Measurements from ENCODE around the gene SPTBN2. TPM values are rescaled to one million over a fixed set of nuclear protein-coding genes. Genes with fewer than 3 reads are reported as not detected.

The SPTBN2 gene
- total and polyA plus RNA-seq, 2 donors (not counting 3 experiments of a cell fraction or from before 2014, with no cell fraction given), result 3.8 to 19.8 TPM

DNA sequence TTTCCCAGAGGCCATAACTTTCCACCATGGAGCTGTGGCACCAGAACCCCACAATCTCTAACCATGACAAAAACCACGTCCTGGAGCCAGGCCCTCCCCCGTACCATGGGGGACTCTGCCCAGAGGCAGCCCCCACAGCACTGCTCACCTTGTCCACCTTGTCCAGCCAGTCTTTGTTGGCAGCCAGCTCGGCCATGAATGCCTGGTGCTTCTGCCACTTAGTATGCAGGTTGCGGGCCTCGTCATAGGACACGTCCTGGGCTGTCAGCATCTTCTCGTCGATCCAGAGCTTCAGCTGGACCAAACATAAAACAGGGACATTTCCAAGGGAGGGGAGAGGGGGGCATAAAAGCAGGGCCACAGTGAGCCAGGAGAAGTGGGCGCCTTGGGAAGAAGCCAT, 30.5 kb downstream of the SPTBN2 start:
- intact Hi-C loops (cut with micrococcal nuclease) (no loop called here), dilution Hi-C loops (cut with MboI; ENCODE audit: extremely low pct_ligation_motif_present, low sequenced_read_pairs) (no loop called here)
- Histone ChIP-seq H3K4me1 (ENCODE audit: control insufficient read depth, extremely low read depth, insufficient read depth, low read length) (no peaks in the 10 kb centered on the region), H4K20me1 (replicated peaks; ENCODE audit: control insufficient read depth, extremely low read depth, insufficient read depth, low read length) (no peaks in the 10 kb centered on the region), H3K27me3 (ENCODE audit: control insufficient read depth in 2 of 2, insufficient read depth in 2 of 2, low read length in 2 of 2) (no peaks in the 10 kb centered on the region), H3K9ac (replicated peaks; ENCODE audit: extremely low read depth, insufficient read depth, low read length) (no peak overlapping the region), H3K4me3 (replicated peaks in 1 of 3; ENCODE audit: insufficient read depth in 1 of 3, low read depth in 1 of 3, low read length in 3 of 3) (no peak overlapping the region), H3K9me1 (replicated peaks; ENCODE audit: control insufficient read depth, extremely low read depth, insufficient read depth, low read length) (no peaks in the 10 kb centered on the region), H3K4me2 (ENCODE audit: insufficient read depth, low read length) (no peak overlapping the region), H3K9me3 (replicated peaks; ENCODE audit: control insufficient read depth, insufficient read depth, low read length) (no peaks in the 10 kb centered on the region), H3K36me3 (ENCODE audit: control insufficient read depth in 2 of 2, extremely low read depth in 1 of 2, insufficient read depth in 2 of 2, low read length in 2 of 2) (no peaks in the 10 kb centered on the region), H2AFZ (ENCODE audit: low read depth, low read length) (no peak overlapping the region), H3K27ac (ENCODE audit: insufficient read depth, low read depth, low read length) (no peak overlapping the region), H3K79me2 (ENCODE audit: control insufficient read depth, insufficient read depth, low read length) (no peaks in the 10 kb centered on the region)
- no TSS peak for BruUV-seq (replicated peaks)
- POLR2A ChIA-PET, result no interaction called here
- TF ChIP-seq EZH2 (IDR thresholded peaks at IDR 0.05; ENCODE audit: borderline replicate concordance, low read depth, low read length, severe bottlenecking) (no peak), JUN (IDR thresholded peaks at IDR 0.05; ENCODE audit: borderline replicate concordance, insufficient read depth, insufficient read length, low read depth) (no peak), GATA2 (IDR thresholded peaks at IDR 0.05; ENCODE audit: insufficient read depth, insufficient read length, low read depth, low read length) (no peak), POLR2A (IDR thresholded peaks at IDR 0.05; ENCODE audit: low read depth, low read length) (no peak), FOS (IDR thresholded peaks at IDR 0.05; ENCODE audit: borderline replicate concordance, insufficient read depth, low read length) (no peak), MYC (IDR thresholded peaks at IDR 0.05; ENCODE audit: low read depth, low read length) (no peak), POLR2AphosphoS5 (IDR thresholded peaks at IDR 0.05; ENCODE audit: insufficient read depth, low read depth, low read length) (no peak)
- TF ChIP-seq, protein P1, sequence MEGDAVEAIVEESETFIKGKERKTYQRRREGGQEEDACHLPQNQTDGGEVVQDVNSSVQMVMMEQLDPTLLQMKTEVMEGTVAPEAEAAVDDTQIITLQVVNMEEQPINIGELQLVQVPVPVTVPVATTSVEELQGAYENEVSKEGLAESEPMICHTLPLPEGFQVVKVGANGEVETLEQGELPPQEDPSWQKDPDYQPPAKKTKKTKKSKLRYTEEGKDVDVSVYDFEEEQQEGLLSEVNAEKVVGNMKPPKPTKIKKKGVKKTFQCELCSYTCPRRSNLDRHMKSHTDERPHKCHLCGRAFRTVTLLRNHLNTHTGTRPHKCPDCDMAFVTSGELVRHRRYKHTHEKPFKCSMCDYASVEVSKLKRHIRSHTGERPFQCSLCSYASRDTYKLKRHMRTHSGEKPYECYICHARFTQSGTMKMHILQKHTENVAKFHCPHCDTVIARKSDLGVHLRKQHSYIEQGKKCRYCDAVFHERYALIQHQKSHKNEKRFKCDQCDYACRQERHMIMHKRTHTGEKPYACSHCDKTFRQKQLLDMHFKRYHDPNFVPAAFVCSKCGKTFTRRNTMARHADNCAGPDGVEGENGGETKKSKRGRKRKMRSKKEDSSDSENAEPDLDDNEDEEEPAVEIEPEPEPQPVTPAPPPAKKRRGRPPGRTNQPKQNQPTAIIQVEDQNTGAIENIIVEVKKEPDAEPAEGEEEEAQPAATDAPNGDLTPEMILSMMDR (IDR thresholded peaks at IDR 0.05; ENCODE audit: extremely low read depth in 1 of 2, insufficient read depth in 1 of 2, low read depth in 1 of 2, low read length in 2 of 2), result no peak
- TF ChIP-seq, protein P2, sequence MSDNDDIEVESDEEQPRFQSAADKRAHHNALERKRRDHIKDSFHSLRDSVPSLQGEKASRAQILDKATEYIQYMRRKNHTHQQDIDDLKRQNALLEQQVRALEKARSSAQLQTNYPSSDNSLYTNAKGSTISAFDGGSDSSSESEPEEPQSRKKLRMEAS (IDR thresholded peaks at IDR 0.05; ENCODE audit: insufficient read depth, insufficient read length), result no peak
- CTCF ChIA-PET, result no interaction called here
- DNase-seq (ENCODE audit: low read depth, low spot score) (no peak), FAIRE-seq (no peak)

Data from endothelial cell of umbilical vein (primary cell).